ENCODE measurements around the gene LPO.

DNA sequence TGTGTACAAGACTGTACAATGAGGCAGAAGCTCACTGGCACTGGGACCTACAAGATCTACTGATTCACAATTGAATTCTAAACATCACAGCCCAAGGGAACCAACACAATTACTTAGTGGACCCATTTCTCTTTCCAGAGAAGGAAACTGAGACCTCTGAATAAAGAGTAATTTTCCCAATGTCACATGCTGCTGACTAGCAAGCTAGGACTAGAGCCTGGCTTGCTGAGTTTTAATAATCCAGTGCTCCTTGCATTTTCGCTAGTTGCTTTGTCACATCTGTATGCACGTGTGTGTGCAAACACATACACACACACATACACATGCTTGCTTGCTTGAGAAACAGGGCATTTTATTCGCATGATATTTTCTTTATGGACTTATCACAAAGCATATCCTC, 3.9 kb upstream of the LPO start:
- no peak for TF ChIP-seq CTCF (IDR thresholded peaks at IDR 0.05)
- TF ChIP-seq POLR2AphosphoS5 (IDR thresholded peaks at IDR 0.05), result no peak
